Peyer's patch (tissue), 4 donors: ENCODE results near the gene DMTF1. TPM values are rescaled to one million over a fixed set of nuclear protein-coding genes. Genes with fewer than 3 reads are reported as not detected.

Source experiments
- DNase-seq, 3 donors: peaks; one replicate each; pipeline ENCODE4 v3.0.0-alpha.2; 2017 to 2019
- H3K27ac ChIP-seq, 4 donors: fragments of 200-600 bp; sonication (generic); one replicate each; pipeline ENCODE4 v1.5.1; 2016 to 2019
- H3K27me3 ChIP-seq, 2 donors: fragments of 200-600 bp; sonication (generic); one replicate each; pipeline ENCODE4 v1.5.1; 2019
- H3K36me3 ChIP-seq, 3 donors: fragments of 200-600 bp; sonication (generic); one replicate each; pipeline ENCODE4 v1.5.1; 2016 to 2019
- H3K4me1 ChIP-seq, 4 donors: fragments of 200-600 bp; sonication (generic); one replicate each; pipeline ENCODE4 v1.5.1; 2016 to 2019
- H3K4me3 ChIP-seq, 4 donors: fragments of 200-600 bp; sonication (generic); 1 replicate in 3 of 4; 2 replicates in 1 of 4; pipeline ENCODE4 v1.5.1; 2016 to 2019; ENCODE audit warnings: mild to moderate bottlenecking in 1 of 4
- H3K9me3 ChIP-seq, 4 donors: fragments of 200-600 bp; sonication (generic); one replicate each; pipeline ENCODE4 v1.5.1; 2016 to 2019; ENCODE audit warnings: mild to moderate bottlenecking in 1 of 4
- POLR2A ChIP-seq, 2 donors: fragments of 450-650 bp; IDR thresholded peaks; one replicate each; pipeline ENCODE4 v1.5.1; 2017; ENCODE audit warnings: antibody characterized with exemption in 2 of 2, mild to moderate bottlenecking in 2 of 2, moderate library complexity in 2 of 2
- total RNA-seq, 4 donors: library from RNA; depleted of rRNA; stranded (reverse); fragments of >200 nt; gene quantifications; one replicate each; pipeline ENCODE4 v1.1.0, GENCODE V29; 2016
- TF ChIP-seq, protein P1 (sequence below), 6 experiments: fragments of 450-650 bp in 4 of 6; fragments of 200-600 bp in 2 of 6; sonication (generic) in 1 of 6; IDR thresholded peaks; one replicate each; pipeline ENCODE4 v1.5.1; 2017 to 2019; ENCODE audit warnings: antibody characterized with exemption in 6 of 6, mild to moderate bottlenecking in 3 of 6, moderate library complexity in 1 of 6

DMTF1 gene
- total RNA-seq, 4 donors from 2014 or later = 107 to 221 (median 154) TPM

DNA sequence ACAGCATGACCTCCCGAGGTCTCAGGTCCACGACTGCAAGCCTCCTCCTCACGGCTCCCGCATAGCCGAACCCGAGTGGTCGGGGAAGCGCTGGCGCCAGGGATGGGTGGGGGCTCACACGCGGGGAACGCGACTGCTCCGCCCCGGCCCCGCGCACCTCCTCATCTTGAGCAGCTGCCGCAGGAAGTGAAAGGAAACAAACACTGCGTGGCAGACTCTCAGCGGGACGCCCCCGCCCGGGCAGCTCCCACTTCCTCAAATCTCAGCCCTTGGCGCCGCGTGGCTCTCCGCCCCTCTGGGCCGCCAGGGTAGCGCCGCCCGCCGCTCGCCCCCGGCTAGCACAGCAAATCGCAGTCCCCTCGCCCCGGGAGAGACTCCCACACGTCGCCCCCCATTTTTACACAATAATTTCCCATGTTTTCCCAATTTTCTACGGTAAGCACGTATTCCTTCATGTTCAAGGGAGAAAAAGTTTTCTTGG, 67.3 kb downstream of the DMTF1 start, which contains the start of gene TMEM243:
TMEM243 (minus strand) TSS at position 188 of the 481 bp plus-strand sequence. CDS start 229 bp downstream, outside the sequence.
- Histone ChIP-seq H3K36me3 (no peaks in the 10 kb centered on the region), H3K27me3 (no peaks in the 10 kb centered on the region), H3K4me1 (peaks cover 0 to 31% (median 3%) of the 10 kb centered on the region in 4 donors), H3K9me3 (no peaks in the 10 kb centered on the region), H3K4me3 (peak within 1 kb of the TSS; percentile 75 to 98 (median 82)), H3K27ac (peak within 1 kb of the TSS; percentile 73 to 96 (median 85))
- peak in 1 of 2 donors; percentile 67 for TF ChIP-seq POLR2A (IDR thresholded peaks at IDR 0.05)
- TF ChIP-seq, protein P1, sequence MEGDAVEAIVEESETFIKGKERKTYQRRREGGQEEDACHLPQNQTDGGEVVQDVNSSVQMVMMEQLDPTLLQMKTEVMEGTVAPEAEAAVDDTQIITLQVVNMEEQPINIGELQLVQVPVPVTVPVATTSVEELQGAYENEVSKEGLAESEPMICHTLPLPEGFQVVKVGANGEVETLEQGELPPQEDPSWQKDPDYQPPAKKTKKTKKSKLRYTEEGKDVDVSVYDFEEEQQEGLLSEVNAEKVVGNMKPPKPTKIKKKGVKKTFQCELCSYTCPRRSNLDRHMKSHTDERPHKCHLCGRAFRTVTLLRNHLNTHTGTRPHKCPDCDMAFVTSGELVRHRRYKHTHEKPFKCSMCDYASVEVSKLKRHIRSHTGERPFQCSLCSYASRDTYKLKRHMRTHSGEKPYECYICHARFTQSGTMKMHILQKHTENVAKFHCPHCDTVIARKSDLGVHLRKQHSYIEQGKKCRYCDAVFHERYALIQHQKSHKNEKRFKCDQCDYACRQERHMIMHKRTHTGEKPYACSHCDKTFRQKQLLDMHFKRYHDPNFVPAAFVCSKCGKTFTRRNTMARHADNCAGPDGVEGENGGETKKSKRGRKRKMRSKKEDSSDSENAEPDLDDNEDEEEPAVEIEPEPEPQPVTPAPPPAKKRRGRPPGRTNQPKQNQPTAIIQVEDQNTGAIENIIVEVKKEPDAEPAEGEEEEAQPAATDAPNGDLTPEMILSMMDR (IDR thresholded peaks at IDR 0.05) = peak in 4 of 6 experiments; percentile 1 to 17 (median 8)
- peak; percentile 80 to 95 (median 90) for DNase-seq

DNA sequence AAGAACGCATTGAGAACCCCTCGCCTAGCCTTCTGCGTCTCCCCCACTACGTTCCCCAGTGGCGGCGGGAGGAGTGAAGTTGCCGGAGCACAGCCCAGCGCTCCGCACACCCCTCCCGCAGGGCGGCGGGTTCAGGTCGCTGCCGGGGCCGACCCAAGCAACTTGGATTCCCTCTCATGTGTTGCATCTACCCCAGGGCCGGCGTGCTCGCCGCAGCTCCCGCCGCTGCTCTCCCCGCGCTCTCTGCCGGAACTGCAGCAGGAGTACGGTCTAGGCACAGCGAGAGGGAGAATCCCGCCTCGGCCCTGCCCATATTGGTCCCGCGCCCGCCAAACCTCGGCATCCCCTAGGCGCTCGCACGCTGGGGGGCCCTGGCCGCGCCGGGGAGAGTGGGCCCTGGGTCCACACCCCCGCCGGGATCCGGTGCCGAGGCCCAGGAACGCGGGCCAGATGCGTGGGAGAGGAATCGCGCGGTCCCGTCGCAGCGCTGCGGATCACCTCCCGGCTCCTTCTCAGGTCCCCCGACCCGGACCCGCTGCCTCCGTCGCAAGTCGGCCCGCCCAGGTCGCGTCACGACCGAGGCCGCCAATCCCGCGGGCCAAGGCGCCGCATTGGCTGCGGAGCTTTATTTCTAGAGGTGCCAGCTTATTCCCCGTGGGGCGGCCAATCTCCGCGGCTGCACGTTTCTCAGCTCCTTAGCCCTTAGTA, 67.9 kb downstream of the DMTF1 start:
- peak overlapping the region; percentile 73 to 96 (median 85) for H3K27ac ChIP-seq
- no peaks in the 10 kb centered on the region for H3K36me3 ChIP-seq
- DNase-seq = peak; percentile 89 to 95 (median 92)
- H3K9me3 ChIP-seq = no peaks in the 10 kb centered on the region
- TF ChIP-seq POLR2A (IDR thresholded peaks at IDR 0.05) = peak; percentile 76 to 92
- TF ChIP-seq, protein P1 (IDR thresholded peaks at IDR 0.05) = peak in 2 of 6 experiments; percentile 1 to 3
- no peaks in the 10 kb centered on the region for H3K27me3 ChIP-seq
- H3K4me1 ChIP-seq = peaks cover 0 to 31% (median 0%) of the 10 kb centered on the region in 4 donors
- H3K4me3 ChIP-seq = peak overlapping the region; percentile 75 to 98 (median 82)

DNA sequence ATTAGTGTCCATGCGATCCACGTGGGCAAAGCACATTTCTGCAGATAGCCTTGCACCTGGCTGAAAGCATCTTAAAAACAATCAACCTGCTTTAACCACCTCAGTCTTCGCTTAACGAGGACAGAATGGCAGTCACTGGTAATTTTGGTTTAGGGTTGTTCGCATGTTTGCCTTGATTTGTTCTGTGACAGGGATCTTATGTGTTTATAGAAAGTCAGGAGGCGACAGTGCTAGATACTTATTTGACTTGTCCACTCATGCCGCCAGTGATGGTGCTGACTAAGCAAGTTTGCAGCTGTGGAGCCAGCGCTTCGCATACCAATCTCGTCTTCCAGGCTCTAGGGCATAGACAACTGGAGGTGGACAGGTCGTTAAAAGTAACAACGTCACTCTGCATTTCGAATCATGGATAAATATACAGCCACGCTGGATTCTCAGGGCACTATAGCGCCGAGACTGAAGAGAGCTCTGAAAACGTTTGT, 68.5 kb downstream of the DMTF1 start:
- no peaks in the 10 kb centered on the region for H3K9me3 ChIP-seq
- H3K4me3 ChIP-seq = peak overlapping the region; percentile 75 to 98 (median 82)
- peak overlapping the region; percentile 73 to 96 (median 85) for H3K27ac ChIP-seq
- H3K4me1 ChIP-seq = peaks cover 0 to 31% (median 0%) of the 10 kb centered on the region in 4 donors
- no peaks in the 10 kb centered on the region for H3K27me3 ChIP-seq
- no peaks in the 10 kb centered on the region for H3K36me3 ChIP-seq
- TF ChIP-seq POLR2A (IDR thresholded peaks at IDR 0.05) = no peak
- TF ChIP-seq, protein P1 (IDR thresholded peaks at IDR 0.05) = no peak
- DNase-seq = peak in 1 of 3 donors; percentile 61

DNA sequence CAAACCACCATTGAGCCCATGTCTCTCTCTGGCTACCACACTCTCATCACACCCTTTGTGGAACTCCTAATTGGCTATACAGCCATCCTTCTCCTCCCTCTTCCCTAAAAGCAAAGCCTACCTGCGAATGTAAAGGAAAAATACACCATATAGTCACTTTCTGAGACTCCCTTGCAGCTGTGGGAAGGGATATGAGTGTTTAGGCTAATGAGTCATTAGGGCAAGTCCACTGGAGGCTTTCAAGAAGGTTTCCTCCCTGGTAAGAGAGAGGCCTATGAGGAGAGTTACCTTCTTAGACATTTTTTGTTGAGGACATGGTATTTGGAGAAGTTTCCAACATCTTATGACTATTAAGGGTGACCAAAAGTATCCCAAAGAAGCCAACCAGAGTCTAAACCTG, 71.4 kb downstream of the DMTF1 start:
- Histone ChIP-seq H3K27me3 (no peaks in the 10 kb centered on the region), H3K36me3 (no peaks in the 10 kb centered on the region), H3K4me1 (peaks cover 0 to 5% (median 0%) of the 10 kb centered on the region in 4 donors), H3K4me3 (no peak overlapping the region), H3K27ac (no peak overlapping the region), H3K9me3 (no peaks in the 10 kb centered on the region)
- TF ChIP-seq, protein P1 (IDR thresholded peaks at IDR 0.05) = no peak
- TF ChIP-seq POLR2A (IDR thresholded peaks at IDR 0.05) = no peak
- DNase-seq = no peak

DNA sequence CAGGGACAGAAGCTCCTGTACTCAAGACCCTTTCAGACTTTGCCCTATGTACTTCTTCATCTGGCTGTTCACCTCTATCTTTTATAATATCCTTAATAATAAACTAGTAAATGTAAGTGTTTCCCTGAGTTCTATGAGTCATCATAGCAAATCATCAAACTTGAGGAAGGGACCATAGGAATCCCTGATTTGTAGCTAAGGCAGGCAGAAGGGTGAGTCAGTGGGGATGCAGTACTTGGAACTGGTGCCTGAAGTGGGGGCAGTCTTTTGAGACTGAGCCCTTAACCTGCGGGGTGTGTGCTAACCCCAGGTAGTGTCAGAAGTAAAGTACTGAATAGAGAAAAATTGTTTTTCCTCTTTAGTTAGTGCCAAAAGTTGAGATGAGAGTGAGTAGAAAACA, 73.4 kb downstream of the DMTF1 start:
- no peaks in the 10 kb centered on the region for H3K27me3 ChIP-seq
- H3K27ac ChIP-seq = no peak overlapping the region
- H3K36me3 ChIP-seq = no peaks in the 10 kb centered on the region

More for the DNA sequence above, 73.4 kb downstream of the DMTF1 start:
- H3K9me3 ChIP-seq = no peaks in the 10 kb centered on the region
- H3K4me3 ChIP-seq = no peak overlapping the region
- DNase-seq = no peak
- peaks cover 0 to 4% (median 0%) of the 10 kb centered on the region in 4 donors for H3K4me1 ChIP-seq
- no peak for TF ChIP-seq POLR2A (IDR thresholded peaks at IDR 0.05)
- TF ChIP-seq, protein P1 (IDR thresholded peaks at IDR 0.05) = no peak
